Fibroblast of peridontal ligament (primary cell): ENCODE data around the gene SP1.

Experiments used
- DNase-seq: peaks from one replicate; pipeline ENCODE4 v3.0.0-alpha.2; 2010; ENCODE audit errors: extremely low read depth

Gene SP1

GRCh38 chr12:53450936-53451335 is 71.0 kb downstream of the SP1 start:
- DNase-seq, result no peak

GRCh38 chr12:53451661-53452158 is 71.7 kb downstream of the SP1 start, which contains the start of gene PCBP2:
Gene PCBP2, plus strand, starts transcription at chr12:53452102. Its CDS starts 2,699 bp downstream, at chr12:53454801.
- peak; percentile 99 for DNase-seq

GRCh38 chr12:53452159-53453077 is 72.4 kb downstream of the SP1 start:
- DNase-seq, result peak; percentile 82

GRCh38 chr12:53453953-53454640 is 74.1 kb downstream of the SP1 start:
- DNase-seq, result no peak

- no peak for DNase-seq
Observed at GRCh38 chr12:53454707-53455106, 74.7 kb downstream of the SP1 start.

- DNase-seq, result no peak
Observed at GRCh38 chr12:53456654-53457366, 76.8 kb downstream of the SP1 start.

- DNase-seq, result no peak
Observed at GRCh38 chr12:53459097-53459496, 79.1 kb downstream of the SP1 start.

- no peak for DNase-seq
Observed at GRCh38 chr12:53461059-53461458, 81.1 kb downstream of the SP1 start.

GRCh38 chr12:53461591-53461990 is 81.6 kb downstream of the SP1 start:
- DNase-seq, result no peak

GRCh38 chr12:53462935-53463334 is 83.0 kb downstream of the SP1 start:
- DNase-seq, result no peak

GRCh38 chr12:53463802-53464560 is 84.0 kb downstream of the SP1 start:
- no peak for DNase-seq

GRCh38 chr12:53464685-53465418 is 84.9 kb downstream of the SP1 start:
- DNase-seq, result no peak

GRCh38 chr12:53465679-53466078 is 85.7 kb downstream of the SP1 start:
- no peak for DNase-seq
